WTC11 (cell line): ENCODE data around the gene ADAP1. TPM values are rescaled to one million over a fixed set of nuclear protein-coding genes. Genes with fewer than 3 reads are reported as not detected.

Source experiments
- ATAC-seq: fragments of 200-7000 bp; cut with Tn5 transposase; 2 replicates; pipeline ENCODE4 v1.10.0; 2021; ENCODE audit warnings: mild to moderate bottlenecking, moderate library complexity
- CTCF ChIA-PET: fragments of 300-600 bp; sonication (Branson Sonifier 250); formaldehyde crosslinking; loops from one replicate; lab custom pipeline; 2021; ENCODE audit warnings: antibody characterized with exemption; lab: Charles Lee
- POLR2A ChIA-PET: fragments of 350-600 bp; sonication (Branson Sonifier 250); formaldehyde crosslinking; loops from one replicate; lab custom pipeline; 2021; ENCODE audit warnings: antibody characterized with exemption; lab: Charles Lee
- DNase-seq: peaks from one replicate; pipeline ENCODE4 v3.0.0; 2021; ENCODE audit warnings: low spot score
- H3K27ac Mint-ChIP-seq: 2 replicates; pipeline ENCODE4 v1.8.0; 2021; ENCODE audit warnings: mixed read lengths
- H3K27me3 Mint-ChIP-seq: 2 replicates; pipeline ENCODE4 v1.8.0; 2021; ENCODE audit warnings: low read depth, mild to moderate bottlenecking, moderate library complexity, mixed read lengths
- H3K36me3 Mint-ChIP-seq: 2 replicates; pipeline ENCODE4 v1.8.0; 2021; ENCODE audit warnings: mixed read lengths
- H3K4me1 Mint-ChIP-seq: 2 replicates; pipeline ENCODE4 v1.8.0; 2022; ENCODE audit warnings: mixed read lengths
- H3K4me3 Mint-ChIP-seq: 2 replicates; pipeline ENCODE4 v1.8.0; 2021; ENCODE audit warnings: mild to moderate bottlenecking, moderate library complexity, mixed read lengths
- H3K9me3 Mint-ChIP-seq: 2 replicates; pipeline ENCODE4 v1.8.0; 2021; ENCODE audit warnings: mixed read lengths
- FOXJ3 ChIP-seq: sonication (generic); formaldehyde crosslinking; IDR thresholded peaks from 2 replicates; pipeline ENCODE4 v1.9.0; 2021; ENCODE audit warnings: missing genetic modification reagents, mild to moderate bottlenecking, borderline replicate concordance
- FOXK1 ChIP-seq: sonication (generic); formaldehyde crosslinking; IDR thresholded peaks from 2 replicates; pipeline ENCODE4 v1.8.0; 2022; ENCODE audit warnings: mild to moderate bottlenecking, moderate library complexity, missing genetic modification reagents
- FOXP1 ChIP-seq: sonication (generic); formaldehyde crosslinking; IDR thresholded peaks from 2 replicates; pipeline ENCODE4 v1.8.0; 2022; ENCODE audit warnings: missing genetic modification reagents, mild to moderate bottlenecking, moderate library complexity, borderline replicate concordance
- GABPB1 ChIP-seq: sonication (generic); formaldehyde crosslinking; IDR thresholded peaks from 2 replicates; pipeline ENCODE4 v1.8.1; 2023; ENCODE audit warnings: mild to moderate bottlenecking, missing genetic modification reagents
- GRHL2 ChIP-seq: fragments of 250-450 bp; sonication (Bioruptor Pico); IDR thresholded peaks from 2 replicates; pipeline ENCODE4 v1.8.0; 2022; ENCODE audit warnings: mild to moderate bottlenecking, moderate library complexity; ENCODE audit not compliant: insufficient replicate concordance, severe bottlenecking
- GTF2I ChIP-seq: fragments of 250-450 bp; sonication (Bioruptor Pico); conservative IDR thresholded peaks from 2 replicates; pipeline ENCODE4 v1.4.0; 2021; ENCODE audit warnings: mild to moderate bottlenecking
- MXD4 ChIP-seq: fragments of 250-450 bp; sonication (Bioruptor Pico); IDR thresholded peaks from 2 replicates; pipeline ENCODE4 v1.8.0; 2021; ENCODE audit warnings: mild to moderate bottlenecking, moderate library complexity, borderline replicate concordance
- NR1H2 ChIP-seq: sonication (generic); formaldehyde crosslinking; IDR thresholded peaks from 2 replicates; pipeline ENCODE4 v1.9.0; 2021; ENCODE audit warnings: mild to moderate bottlenecking, moderate library complexity, missing genetic modification reagents
- SMAD4 ChIP-seq: sonication (generic); formaldehyde crosslinking; IDR thresholded peaks from 2 replicates; pipeline ENCODE4 v1.8.0; 2022; ENCODE audit warnings: mild to moderate bottlenecking, missing genetic modification reagents
- TP53 ChIP-seq: sonication (generic); formaldehyde crosslinking; IDR thresholded peaks from 2 replicates; pipeline ENCODE4 v1.8.1; 2023; ENCODE audit warnings: mild to moderate bottlenecking, missing genetic modification reagents
- ZNF263 ChIP-seq: sonication (generic); formaldehyde crosslinking; IDR thresholded peaks from 2 replicates; pipeline ENCODE4 v1.8.1; 2022; ENCODE audit warnings: low read depth, mild to moderate bottlenecking, moderate library complexity, missing genetic modification reagents
- ZNF396 ChIP-seq: fragments of 250-450 bp; sonication (Bioruptor Pico); IDR thresholded peaks from 2 replicates; pipeline ENCODE4 v1.8.0; 2021; ENCODE audit warnings: mild to moderate bottlenecking, moderate library complexity, borderline replicate concordance
- ZNF671 ChIP-seq: fragments of 250-450 bp; sonication (Bioruptor Pico); IDR thresholded peaks from 2 replicates; pipeline ENCODE4 v1.8.0; 2021; ENCODE audit warnings: mild to moderate bottlenecking
- total RNA-seq: library from RNA; stranded (reverse); gene quantifications from 3 replicates; pipeline ENCODE4 v1.2.3, GENCODE V29; 2021
- TF ChIP-seq, protein P1 (sequence below): fragments of 250-450 bp; sonication (Bioruptor Pico); IDR thresholded peaks from 2 replicates; pipeline ENCODE4 v1.9.0; 2021; ENCODE audit warnings: mild to moderate bottlenecking, borderline replicate concordance
- TF ChIP-seq, protein P2 (sequence below): sonication (generic); formaldehyde crosslinking; IDR thresholded peaks from 2 replicates; pipeline ENCODE4 v1.8.1; 2022; ENCODE audit warnings: low read depth, missing genetic modification reagents, borderline replicate concordance
- TF ChIP-seq, protein P3 (sequence below): sonication (generic); formaldehyde crosslinking; IDR thresholded peaks from 2 replicates; pipeline ENCODE4 v1.8.1; 2023; ENCODE audit warnings: mild to moderate bottlenecking, missing genetic modification reagents
- TF ChIP-seq, protein P4 (sequence below): sonication (generic); formaldehyde crosslinking; IDR thresholded peaks from 2 replicates; pipeline ENCODE4 v1.8.1; 2023; ENCODE audit warnings: mild to moderate bottlenecking, missing genetic modification reagents
- TF ChIP-seq, protein P5 (sequence below): fragments of 200-600 bp; IDR thresholded peaks from 2 replicates; pipeline ENCODE4 v1.8.0; 2022; ENCODE audit warnings: antibody characterized with exemption
- TF ChIP-seq, protein P6 (sequence below): sonication (generic); formaldehyde crosslinking; IDR thresholded peaks from 2 replicates; pipeline ENCODE4 v1.8.1; 2023; ENCODE audit warnings: mild to moderate bottlenecking, missing genetic modification reagents, moderate library complexity

ADAP1 gene
- total RNA-seq, 1 experiment from 2014 or later, result 4.3 TPM

DNA sequence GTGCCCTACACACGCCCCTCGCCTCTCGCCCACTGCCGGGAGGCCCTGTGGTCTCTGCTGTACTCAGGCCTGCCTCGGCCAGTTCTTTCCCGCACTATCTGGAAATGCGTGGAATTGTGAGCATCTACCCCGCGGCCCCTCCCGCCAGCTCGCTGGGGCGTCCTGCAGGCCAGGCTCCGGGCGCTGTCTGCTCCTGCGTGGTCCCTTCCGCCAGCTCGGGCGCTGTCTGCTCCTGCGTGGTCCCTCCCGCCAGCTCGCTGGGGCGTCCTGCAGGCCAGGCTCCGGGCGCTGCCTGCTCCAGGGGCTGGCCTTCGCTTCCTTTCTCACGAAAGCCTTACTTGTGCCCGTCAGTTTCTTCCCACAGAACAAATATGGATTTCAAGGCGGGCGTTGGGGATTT lies 63.2 kb downstream of the ADAP1 start (continued):
- TF ChIP-seq, protein P1, sequence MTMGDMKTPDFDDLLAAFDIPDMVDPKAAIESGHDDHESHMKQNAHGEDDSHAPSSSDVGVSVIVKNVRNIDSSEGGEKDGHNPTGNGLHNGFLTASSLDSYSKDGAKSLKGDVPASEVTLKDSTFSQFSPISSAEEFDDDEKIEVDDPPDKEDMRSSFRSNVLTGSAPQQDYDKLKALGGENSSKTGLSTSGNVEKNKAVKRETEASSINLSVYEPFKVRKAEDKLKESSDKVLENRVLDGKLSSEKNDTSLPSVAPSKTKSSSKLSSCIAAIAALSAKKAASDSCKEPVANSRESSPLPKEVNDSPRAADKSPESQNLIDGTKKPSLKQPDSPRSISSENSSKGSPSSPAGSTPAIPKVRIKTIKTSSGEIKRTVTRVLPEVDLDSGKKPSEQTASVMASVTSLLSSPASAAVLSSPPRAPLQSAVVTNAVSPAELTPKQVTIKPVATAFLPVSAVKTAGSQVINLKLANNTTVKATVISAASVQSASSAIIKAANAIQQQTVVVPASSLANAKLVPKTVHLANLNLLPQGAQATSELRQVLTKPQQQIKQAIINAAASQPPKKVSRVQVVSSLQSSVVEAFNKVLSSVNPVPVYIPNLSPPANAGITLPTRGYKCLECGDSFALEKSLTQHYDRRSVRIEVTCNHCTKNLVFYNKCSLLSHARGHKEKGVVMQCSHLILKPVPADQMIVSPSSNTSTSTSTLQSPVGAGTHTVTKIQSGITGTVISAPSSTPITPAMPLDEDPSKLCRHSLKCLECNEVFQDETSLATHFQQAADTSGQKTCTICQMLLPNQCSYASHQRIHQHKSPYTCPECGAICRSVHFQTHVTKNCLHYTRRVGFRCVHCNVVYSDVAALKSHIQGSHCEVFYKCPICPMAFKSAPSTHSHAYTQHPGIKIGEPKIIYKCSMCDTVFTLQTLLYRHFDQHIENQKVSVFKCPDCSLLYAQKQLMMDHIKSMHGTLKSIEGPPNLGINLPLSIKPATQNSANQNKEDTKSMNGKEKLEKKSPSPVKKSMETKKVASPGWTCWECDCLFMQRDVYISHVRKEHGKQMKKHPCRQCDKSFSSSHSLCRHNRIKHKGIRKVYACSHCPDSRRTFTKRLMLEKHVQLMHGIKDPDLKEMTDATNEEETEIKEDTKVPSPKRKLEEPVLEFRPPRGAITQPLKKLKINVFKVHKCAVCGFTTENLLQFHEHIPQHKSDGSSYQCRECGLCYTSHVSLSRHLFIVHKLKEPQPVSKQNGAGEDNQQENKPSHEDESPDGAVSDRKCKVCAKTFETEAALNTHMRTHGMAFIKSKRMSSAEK (CRISPR knock-in tag), result no peak
- no peak for TF ChIP-seq ZNF396 (CRISPR knock-in tag)
- TF ChIP-seq NR1H2 (CRISPR knock-in tag), result no peak

DNA sequence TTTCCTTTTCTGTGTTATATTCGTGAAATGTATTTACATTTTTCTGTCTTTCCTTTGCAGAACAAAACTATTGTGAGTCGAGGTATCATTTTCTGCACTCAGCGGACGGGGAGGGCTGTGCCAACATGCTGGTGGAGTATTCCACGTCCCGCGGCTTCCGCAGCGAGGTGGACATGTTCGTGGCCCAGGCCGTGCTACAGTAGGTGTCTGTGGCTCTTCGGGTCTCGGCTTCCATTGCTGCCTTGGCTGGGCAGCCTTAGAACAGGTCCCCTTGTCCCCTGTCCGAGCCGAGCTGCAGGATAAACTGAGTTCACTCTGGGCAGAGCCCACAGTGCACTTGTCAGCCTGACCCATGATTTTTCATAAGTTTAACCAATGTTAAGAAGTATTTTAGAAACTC lies 63.6 kb downstream of the ADAP1 start:
- H3K27me3 Mint-ChIP-seq, result no peaks in the 10 kb centered on the region
- H3K9me3 Mint-ChIP-seq, result no peaks in the 10 kb centered on the region
- H3K4me1 Mint-ChIP-seq, result 0 out of 2 replicates have a peak, but pooled peaks cover 4% of the 10 kb centered on the region
- ATAC-seq (no peak), DNase-seq (no peak)
- H3K36me3 Mint-ChIP-seq, result peaks cover 58% of the 10 kb centered on the region
- CTCF ChIA-PET, result no interaction called here
- TF ChIP-seq, protein P2, sequence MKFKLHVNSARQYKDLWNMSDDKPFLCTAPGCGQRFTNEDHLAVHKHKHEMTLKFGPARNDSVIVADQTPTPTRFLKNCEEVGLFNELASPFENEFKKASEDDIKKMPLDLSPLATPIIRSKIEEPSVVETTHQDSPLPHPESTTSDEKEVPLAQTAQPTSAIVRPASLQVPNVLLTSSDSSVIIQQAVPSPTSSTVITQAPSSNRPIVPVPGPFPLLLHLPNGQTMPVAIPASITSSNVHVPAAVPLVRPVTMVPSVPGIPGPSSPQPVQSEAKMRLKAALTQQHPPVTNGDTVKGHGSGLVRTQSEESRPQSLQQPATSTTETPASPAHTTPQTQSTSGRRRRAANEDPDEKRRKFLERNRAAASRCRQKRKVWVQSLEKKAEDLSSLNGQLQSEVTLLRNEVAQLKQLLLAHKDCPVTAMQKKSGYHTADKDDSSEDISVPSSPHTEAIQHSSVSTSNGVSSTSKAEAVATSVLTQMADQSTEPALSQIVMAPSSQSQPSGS (CRISPR knock-in tag), result no peak
- TF ChIP-seq FOXK1 (CRISPR knock-in tag) (no peak), SMAD4 (CRISPR knock-in tag) (no peak), GTF2I (no peak)
- TF ChIP-seq, protein P3, sequence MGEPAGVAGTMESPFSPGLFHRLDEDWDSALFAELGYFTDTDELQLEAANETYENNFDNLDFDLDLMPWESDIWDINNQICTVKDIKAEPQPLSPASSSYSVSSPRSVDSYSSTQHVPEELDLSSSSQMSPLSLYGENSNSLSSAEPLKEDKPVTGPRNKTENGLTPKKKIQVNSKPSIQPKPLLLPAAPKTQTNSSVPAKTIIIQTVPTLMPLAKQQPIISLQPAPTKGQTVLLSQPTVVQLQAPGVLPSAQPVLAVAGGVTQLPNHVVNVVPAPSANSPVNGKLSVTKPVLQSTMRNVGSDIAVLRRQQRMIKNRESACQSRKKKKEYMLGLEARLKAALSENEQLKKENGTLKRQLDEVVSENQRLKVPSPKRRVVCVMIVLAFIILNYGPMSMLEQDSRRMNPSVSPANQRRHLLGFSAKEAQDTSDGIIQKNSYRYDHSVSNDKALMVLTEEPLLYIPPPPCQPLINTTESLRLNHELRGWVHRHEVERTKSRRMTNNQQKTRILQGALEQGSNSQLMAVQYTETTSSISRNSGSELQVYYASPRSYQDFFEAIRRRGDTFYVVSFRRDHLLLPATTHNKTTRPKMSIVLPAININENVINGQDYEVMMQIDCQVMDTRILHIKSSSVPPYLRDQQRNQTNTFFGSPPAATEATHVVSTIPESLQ (CRISPR knock-in tag), result no peak
- TF ChIP-seq, protein P4, sequence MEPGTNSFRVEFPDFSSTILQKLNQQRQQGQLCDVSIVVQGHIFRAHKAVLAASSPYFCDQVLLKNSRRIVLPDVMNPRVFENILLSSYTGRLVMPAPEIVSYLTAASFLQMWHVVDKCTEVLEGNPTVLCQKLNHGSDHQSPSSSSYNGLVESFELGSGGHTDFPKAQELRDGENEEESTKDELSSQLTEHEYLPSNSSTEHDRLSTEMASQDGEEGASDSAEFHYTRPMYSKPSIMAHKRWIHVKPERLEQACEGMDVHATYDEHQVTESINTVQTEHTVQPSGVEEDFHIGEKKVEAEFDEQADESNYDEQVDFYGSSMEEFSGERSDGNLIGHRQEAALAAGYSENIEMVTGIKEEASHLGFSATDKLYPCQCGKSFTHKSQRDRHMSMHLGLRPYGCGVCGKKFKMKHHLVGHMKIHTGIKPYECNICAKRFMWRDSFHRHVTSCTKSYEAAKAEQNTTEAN (CRISPR knock-in tag), result no peak
- no peak overlapping the region for H3K4me3 Mint-ChIP-seq
- no peak overlapping the region; the same call in none of the 2 replicates for H3K27ac Mint-ChIP-seq
- POLR2A ChIA-PET, result no interaction called here

DNA sequence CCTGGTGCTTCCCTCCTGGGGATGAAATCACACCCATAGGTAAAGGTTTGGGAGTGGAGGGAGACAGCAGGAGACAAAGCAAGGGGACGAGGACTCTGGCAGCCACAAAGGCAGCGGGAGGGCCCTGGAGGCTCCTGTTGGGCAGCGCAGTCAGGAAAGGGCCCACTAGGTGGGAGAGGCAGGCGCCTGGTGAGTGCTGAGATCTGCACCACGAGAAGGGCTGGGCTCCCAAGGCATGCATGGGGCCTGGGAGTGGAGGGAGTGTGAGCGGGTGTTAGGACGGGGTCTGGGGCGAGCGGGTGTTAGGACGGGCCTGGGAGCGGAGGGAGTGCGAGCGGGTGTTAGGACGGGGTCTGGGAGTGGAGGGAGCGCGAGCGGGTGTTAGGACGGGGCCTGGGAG lies 65.1 kb downstream of the ADAP1 start:
- Mint-ChIP-seq H3K4me1 (0 out of 2 replicates have a peak, but pooled peaks cover 4% of the 10 kb centered on the region), H3K36me3 (peaks cover 47% of the 10 kb centered on the region), H3K4me3 (no peak overlapping the region), H3K9me3 (no peaks in the 10 kb centered on the region)
- POLR2A ChIA-PET, result no interaction called here
- no peak for TF ChIP-seq ZNF263 (CRISPR knock-in tag)
- TF ChIP-seq, all 79 proteins: peak for 0
- Mint-ChIP-seq H3K27ac (0 out of 2 replicates have a peak overlapping the region, but pooled peaks have one; percentile 53), H3K27me3 (no peaks in the 10 kb centered on the region)
- ATAC-seq (no peak), DNase-seq (no peak)
- CTCF ChIA-PET, result no interaction called here

DNA sequence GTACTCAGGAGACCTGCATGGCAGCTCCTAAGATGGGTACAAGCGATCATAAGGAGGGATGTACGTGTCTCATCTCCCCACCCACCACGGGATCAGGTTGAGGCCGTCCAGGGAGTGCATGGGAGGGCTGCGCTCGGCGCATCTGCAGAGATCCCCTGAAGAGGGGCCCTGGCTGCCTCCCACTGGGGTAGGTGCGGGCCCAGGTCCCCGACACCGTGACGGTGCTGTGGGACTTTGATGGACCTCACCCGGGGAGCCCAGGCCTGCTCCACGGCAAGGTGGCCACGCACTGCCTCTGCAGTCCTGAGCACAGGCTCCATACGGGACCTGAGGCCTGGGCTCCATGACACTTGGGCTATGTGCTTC lies 65.5 kb downstream of the ADAP1 start:
- H3K9me3 Mint-ChIP-seq, result no peaks in the 10 kb centered on the region
- H3K27me3 Mint-ChIP-seq, result no peaks in the 10 kb centered on the region
- H3K4me3 Mint-ChIP-seq, result no peak overlapping the region
- 0 out of 2 replicates have a peak overlapping the region, but pooled peaks have one; percentile 53 for H3K27ac Mint-ChIP-seq
- CTCF ChIA-PET, result no interaction called here
- H3K4me1 Mint-ChIP-seq, result 0 out of 2 replicates have a peak, but pooled peaks cover 4% of the 10 kb centered on the region
- ATAC-seq, result no peak
- POLR2A ChIA-PET, result no interaction called here
- peaks cover 46% of the 10 kb centered on the region for H3K36me3 Mint-ChIP-seq
- no peak for DNase-seq
- TF ChIP-seq GRHL2 (CRISPR knock-in tag) (no peak), FOXP1 (CRISPR knock-in tag) (no peak), FOXJ3 (CRISPR knock-in tag) (no peak), GABPB1 (no peak), MXD4 (no peak), ZNF671 (CRISPR knock-in tag) (no peak), TP53 (no peak)
- TF ChIP-seq, protein P5, sequence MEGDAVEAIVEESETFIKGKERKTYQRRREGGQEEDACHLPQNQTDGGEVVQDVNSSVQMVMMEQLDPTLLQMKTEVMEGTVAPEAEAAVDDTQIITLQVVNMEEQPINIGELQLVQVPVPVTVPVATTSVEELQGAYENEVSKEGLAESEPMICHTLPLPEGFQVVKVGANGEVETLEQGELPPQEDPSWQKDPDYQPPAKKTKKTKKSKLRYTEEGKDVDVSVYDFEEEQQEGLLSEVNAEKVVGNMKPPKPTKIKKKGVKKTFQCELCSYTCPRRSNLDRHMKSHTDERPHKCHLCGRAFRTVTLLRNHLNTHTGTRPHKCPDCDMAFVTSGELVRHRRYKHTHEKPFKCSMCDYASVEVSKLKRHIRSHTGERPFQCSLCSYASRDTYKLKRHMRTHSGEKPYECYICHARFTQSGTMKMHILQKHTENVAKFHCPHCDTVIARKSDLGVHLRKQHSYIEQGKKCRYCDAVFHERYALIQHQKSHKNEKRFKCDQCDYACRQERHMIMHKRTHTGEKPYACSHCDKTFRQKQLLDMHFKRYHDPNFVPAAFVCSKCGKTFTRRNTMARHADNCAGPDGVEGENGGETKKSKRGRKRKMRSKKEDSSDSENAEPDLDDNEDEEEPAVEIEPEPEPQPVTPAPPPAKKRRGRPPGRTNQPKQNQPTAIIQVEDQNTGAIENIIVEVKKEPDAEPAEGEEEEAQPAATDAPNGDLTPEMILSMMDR, result no peak
- TF ChIP-seq, protein P6, sequence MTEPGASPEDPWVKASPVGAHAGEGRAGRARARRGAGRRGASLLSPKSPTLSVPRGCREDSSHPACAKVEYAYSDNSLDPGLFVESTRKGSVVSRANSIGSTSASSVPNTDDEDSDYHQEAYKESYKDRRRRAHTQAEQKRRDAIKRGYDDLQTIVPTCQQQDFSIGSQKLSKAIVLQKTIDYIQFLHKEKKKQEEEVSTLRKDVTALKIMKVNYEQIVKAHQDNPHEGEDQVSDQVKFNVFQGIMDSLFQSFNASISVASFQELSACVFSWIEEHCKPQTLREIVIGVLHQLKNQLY (CRISPR knock-in tag), result no peak
